NCI-H748 (cell line): ENCODE results near the gene PLEKHH2.

Experiments
- DNase-seq: peaks from one replicate; lab custom pipeline; 2025; ENCODE audit not compliant: unreplicated experiment; lab: John Stamatoyannopoulos, UW

PLEKHH2 gene

DNA sequence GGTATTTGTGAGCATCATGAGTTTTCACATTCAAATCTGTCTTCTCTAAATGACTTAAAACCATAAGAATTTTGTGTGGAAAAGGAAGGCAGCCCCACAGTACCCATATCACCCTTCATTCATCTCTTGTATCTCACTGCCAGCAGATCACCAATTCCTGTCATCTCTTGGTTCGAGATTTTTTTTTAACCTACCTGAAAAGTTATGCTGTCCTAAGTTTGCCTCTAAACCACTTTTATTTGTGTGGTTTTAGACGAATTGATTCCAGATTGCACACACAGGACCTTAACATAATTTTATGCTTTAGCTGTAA, 169.6 kb downstream of the PLEKHH2 start:
- DNase-seq: no peak

DNA sequence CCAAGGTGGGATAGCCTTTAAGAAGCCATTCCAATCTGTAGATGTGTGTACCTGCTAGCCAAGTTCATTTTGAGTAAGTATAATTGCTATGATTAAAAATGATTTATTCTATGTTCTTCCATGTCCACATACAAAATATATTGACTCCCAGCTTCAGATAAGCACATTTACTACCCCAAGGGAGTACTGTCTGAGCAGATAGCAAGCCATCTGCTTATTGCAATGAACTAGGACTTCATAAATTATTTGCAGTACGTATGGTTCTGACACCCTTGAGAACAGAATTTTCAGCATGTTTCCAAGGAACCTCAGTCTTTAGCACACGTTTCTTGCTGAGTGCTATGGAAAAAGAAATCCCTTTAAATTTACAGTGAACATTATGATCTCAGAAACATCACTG, 173.4 kb downstream of the PLEKHH2 start:
- no peak for DNase-seq

DNA sequence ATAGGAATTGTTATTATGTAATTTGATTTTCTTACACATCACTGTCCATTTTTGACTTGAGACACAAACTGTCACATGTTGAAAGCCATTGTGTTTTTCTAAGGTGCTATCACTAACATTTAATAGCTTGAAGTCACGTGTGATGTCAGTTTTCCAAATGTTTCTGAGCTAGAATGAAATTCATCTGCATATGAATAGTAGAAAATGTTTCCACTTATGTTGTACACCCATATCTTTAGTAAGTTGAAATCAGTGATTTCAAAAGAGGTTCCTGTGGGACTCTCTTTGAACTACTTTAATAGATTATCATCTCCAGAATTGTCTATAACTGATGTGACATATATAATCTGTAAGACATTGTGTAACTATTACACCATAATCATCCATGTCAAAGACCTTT, 173.8 kb downstream of the PLEKHH2 start:
- DNase-seq: no peak

DNA sequence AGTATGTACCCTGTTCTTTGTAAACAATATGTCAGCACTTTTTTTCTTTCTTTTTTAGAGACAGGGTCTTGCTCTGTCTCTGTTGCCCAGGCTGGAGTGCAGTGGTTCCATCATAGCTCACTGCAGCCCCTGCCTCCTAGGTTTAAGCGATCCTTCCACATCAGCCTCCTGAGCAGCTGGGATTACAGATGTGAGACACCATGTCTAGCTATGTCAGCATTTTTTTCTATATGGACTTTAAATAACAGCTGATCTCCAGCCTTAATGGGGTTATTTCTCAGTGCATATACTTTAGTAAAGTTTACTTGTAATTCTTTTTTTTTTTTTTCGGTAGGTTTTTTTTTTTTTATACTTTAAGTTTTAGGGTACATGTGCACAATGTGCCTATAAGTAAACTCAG, 174.9 kb downstream of the PLEKHH2 start:
- no peak for DNase-seq

DNA sequence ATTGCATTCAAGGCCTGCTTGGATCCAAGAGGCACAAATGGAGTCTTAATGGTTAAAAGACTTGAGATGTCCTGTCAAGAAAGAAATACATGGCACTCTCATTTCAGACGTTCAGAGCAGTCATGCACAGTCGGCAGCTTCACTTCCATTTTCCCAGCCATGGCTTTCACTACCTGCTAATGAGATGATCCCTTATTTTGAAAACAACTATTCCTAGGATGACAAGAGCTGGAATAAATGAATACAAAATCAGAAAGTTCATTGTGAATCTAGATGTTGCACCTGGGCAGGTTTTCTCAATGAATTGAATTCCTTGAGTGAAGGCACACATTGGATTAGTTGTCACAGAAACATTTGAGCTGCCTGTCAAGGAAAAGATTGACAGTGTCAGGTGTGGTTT, 175.9 kb downstream of the PLEKHH2 start:
- DNase-seq: no peak

DNA sequence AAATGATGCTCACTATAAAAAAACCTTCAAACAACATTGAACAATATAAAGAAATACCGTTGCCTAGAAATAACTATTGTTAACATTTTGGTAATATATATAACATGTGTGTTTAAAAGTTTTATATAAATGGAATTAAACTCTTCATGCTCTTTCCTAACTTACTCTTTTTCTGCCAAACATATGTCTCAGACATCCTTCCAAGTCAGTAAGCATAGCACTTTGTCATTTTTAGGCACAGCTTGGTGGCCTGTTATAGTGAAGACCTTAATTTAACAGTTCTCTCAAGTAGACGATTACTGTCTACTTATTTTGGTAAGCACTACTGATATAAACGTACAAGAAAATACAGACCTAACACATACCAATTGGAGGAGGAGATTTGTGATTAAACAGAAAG, 177.7 kb downstream of the PLEKHH2 start:
- DNase-seq: no peak
